Measurements from ENCODE around the gene BRD3OS. TPM values are rescaled to one million over a fixed set of nuclear protein-coding genes. Genes with fewer than 3 reads are reported as not detected.
A peak's percentile ranks its signal among the peaks of the same experiment; 100 is the strongest.

BRD3OS gene
- polyA plus RNA-seq, 1 of the 3 experiments (the other 2 are of a cell fraction): 23.1 TPM

DNA sequence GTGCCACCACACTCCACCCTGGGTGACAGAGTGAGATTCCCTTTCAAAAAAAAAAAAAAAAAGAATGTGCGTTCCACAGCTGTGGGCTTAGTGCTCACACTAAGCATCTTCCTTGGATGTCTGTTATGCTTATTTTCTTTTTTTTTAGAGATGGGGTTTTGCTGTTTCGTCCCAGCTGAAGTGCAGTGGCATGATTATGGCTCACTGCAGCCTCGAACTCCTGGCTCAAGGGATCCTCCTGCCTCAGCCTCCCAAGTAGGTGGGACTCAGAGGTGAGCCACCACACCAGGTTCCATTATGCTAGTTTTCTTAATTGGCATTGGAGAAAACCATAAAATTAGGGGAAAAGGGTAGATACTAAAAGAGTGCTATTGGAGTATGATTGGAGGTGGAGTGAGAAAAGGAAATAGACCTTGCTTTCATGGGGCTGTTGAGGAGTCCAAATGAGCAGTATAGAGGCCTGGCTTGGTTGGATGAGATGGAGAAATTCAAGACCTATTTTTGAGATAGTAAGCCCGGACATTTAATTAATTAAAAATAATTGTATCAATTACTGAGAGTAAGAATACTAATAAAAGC is 978 bp upstream of the BRD3OS start (continued):
- TF ChIP-seq TEAD4 (IDR thresholded peaks at IDR 0.05; ENCODE audit: borderline replicate concordance, insufficient read depth) (no peak), MXI1 (IDR thresholded peaks at IDR 0.05; ENCODE audit: low read depth, low read length) (no peak)
- TF ChIP-seq, protein P1, sequence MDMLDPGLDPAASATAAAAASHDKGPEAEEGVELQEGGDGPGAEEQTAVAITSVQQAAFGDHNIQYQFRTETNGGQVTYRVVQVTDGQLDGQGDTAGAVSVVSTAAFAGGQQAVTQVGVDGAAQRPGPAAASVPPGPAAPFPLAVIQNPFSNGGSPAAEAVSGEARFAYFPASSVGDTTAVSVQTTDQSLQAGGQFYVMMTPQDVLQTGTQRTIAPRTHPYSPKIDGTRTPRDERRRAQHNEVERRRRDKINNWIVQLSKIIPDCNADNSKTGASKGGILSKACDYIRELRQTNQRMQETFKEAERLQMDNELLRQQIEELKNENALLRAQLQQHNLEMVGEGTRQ (IDR thresholded peaks at IDR 0.05; ENCODE audit: borderline replicate concordance, low read depth, low read length): no peak

GRCh38 chr9:134025606-134026541 is 593 bp downstream of the BRD3OS start:
- ChIA-PET CTCF (interaction anchor here (0.8 to 2.1 kb wide), 10 partner anchors 8 to 299 kb away, joined by 3 to 15 read pairs (median 4); partner anchors contain the start of gene WDR5), POLR2A (interaction anchor here (0.6 to 1.5 kb wide), 4 partner anchors 14 to 387 kb away, joined by 3 to 4 read pairs (median 4); no protein-coding TSS in a partner anchor)
- Histone ChIP-seq H3F3A (replicated peaks; ENCODE audit: insufficient read depth) (peaks cover 17% of the 10 kb centered on the region), H3K4me1 (ENCODE audit: control insufficient read depth in 1 of 2, insufficient read depth in 2 of 2, low read depth in 1 of 2, low read length in 1 of 2) (peaks cover 0 to 12% of the 10 kb centered on the region in 2 experiments; a peak in 1 of 4 replicates), H3K27me3 (ENCODE audit: insufficient read depth) (no peaks in the 10 kb centered on the region), H3K4me3 (ENCODE audit: low read depth in 2 of 2, low read length in 1 of 2) (peak overlapping the region; percentile 74 to 80), H3K79me2 (ENCODE audit: insufficient read depth) (peaks cover 6% of the 10 kb centered on the region; the same call in 1 of the 2 replicates), H3K9me3 (no peaks in the 10 kb centered on the region), H4K20me1 (ENCODE audit: insufficient read depth) (no peaks in the 10 kb centered on the region), H3K9ac (peak overlapping the region; percentile 71; the same call in 1 of the 2 replicates), H3K27ac (ENCODE audit: low read depth in 2 of 2, low read length in 1 of 2) (peak overlapping the region; percentile 58 to 74), H3K4me2 (peak overlapping the region; percentile 99), H3K36me3 (replicated peaks in 1 of 2; ENCODE audit: control insufficient read depth in 1 of 2, insufficient read depth in 2 of 2, low read length in 1 of 2) (peaks cover 6 to 28% of the 10 kb centered on the region in 2 experiments), H2AFZ (ENCODE audit: low read depth) (peak overlapping the region; percentile 51; the same call in 1 of the 2 replicates), H3K9me2 (no peaks in the 10 kb centered on the region)
- TF ChIP-seq, protein P2, sequence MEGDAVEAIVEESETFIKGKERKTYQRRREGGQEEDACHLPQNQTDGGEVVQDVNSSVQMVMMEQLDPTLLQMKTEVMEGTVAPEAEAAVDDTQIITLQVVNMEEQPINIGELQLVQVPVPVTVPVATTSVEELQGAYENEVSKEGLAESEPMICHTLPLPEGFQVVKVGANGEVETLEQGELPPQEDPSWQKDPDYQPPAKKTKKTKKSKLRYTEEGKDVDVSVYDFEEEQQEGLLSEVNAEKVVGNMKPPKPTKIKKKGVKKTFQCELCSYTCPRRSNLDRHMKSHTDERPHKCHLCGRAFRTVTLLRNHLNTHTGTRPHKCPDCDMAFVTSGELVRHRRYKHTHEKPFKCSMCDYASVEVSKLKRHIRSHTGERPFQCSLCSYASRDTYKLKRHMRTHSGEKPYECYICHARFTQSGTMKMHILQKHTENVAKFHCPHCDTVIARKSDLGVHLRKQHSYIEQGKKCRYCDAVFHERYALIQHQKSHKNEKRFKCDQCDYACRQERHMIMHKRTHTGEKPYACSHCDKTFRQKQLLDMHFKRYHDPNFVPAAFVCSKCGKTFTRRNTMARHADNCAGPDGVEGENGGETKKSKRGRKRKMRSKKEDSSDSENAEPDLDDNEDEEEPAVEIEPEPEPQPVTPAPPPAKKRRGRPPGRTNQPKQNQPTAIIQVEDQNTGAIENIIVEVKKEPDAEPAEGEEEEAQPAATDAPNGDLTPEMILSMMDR (IDR thresholded peaks at IDR 0.05): peak; percentile 29; the same call in 1 of the 2 replicates
- TF ChIP-seq YY1 (IDR thresholded peaks at IDR 0.05; ENCODE audit: low read depth) (no peak), MXI1 (IDR thresholded peaks at IDR 0.05; ENCODE audit: low read depth, low read length) (peak; percentile 23; the same call in 1 of the 2 replicates), GABPA (IDR thresholded peaks at IDR 0.05; ENCODE audit: low read depth) (peak; percentile 40), SMC3 (IDR thresholded peaks at IDR 0.05; ENCODE audit: low read depth, low read length) (0 out of 2 replicates have a peak, but pooled peaks have one; percentile 5)
- TF ChIP-seq, protein P1 (IDR thresholded peaks at IDR 0.05; ENCODE audit: borderline replicate concordance, low read depth, low read length): no peak
- WGBS (ENCODE audit: low lambda C conversion rate): 31% methylated on average over 28 of the region's 66 CpGs
- DNase-seq: peak; percentile 77
